Hepatocyte (in vitro differentiated cells): Measurements from ENCODE around the gene LRP1B. TPM values are rescaled to one million over a fixed set of nuclear protein-coding genes. Genes with fewer than 3 reads are reported as not detected.

Experiments
- DNase-seq: peaks from one replicate; pipeline ENCODE4 v3.0.0-alpha.2; 2016; ENCODE audit warnings: low spot score
- H2AFZ ChIP-seq: fragments of 200-600 bp; sonication (generic); 2 replicates; pipeline ENCODE4 v1.6.0; 2016; ENCODE audit warnings: antibody characterized with exemption, mild to moderate bottlenecking
- H3K27ac ChIP-seq: fragments of 200-600 bp; sonication (generic); 2 replicates; pipeline ENCODE4 v1.5.1; 2016; ENCODE audit warnings: mild to moderate bottlenecking
- H3K27me3 ChIP-seq: fragments of 200-600 bp; sonication (generic); 2 replicates; pipeline ENCODE4 v1.6.1; 2016
- H3K36me3 ChIP-seq: fragments of 200-600 bp; sonication (generic); replicated peaks from 2 replicates; pipeline ENCODE4 v1.5.1; 2016; ENCODE audit warnings: low read depth; ENCODE audit not compliant: insufficient read depth
- H3K4me1 ChIP-seq: fragments of 200-600 bp; sonication (generic); 2 replicates; pipeline ENCODE4 v1.5.1; 2016; ENCODE audit warnings: mild to moderate bottlenecking, moderate library complexity; ENCODE audit not compliant: insufficient read depth
- H3K4me2 ChIP-seq: fragments of 200-600 bp; sonication (generic); 2 replicates; pipeline ENCODE4 v1.6.0; 2016
- H3K4me3 ChIP-seq: fragments of 200-600 bp; sonication (generic); 2 replicates; pipeline ENCODE4 v1.5.1; 2016; ENCODE audit warnings: mild to moderate bottlenecking
- H3K79me2 ChIP-seq: fragments of 200-600 bp; sonication (generic); 2 replicates; pipeline ENCODE4 v1.6.0; 2017; ENCODE audit warnings: mild to moderate bottlenecking
- H3K9me2 ChIP-seq: fragments of 200-600 bp; sonication (generic); replicated peaks from 2 replicates; pipeline ENCODE4 v1.6.0; 2017; ENCODE audit warnings: mild to moderate bottlenecking; ENCODE audit not compliant: insufficient read depth
- H3K9me3 ChIP-seq: fragments of 200-600 bp; sonication (generic); 2 replicates; pipeline ENCODE4 v1.5.1; 2016; ENCODE audit warnings: low read depth, mild to moderate bottlenecking
- H4K20me1 ChIP-seq: fragments of 200-600 bp; sonication (generic); 2 replicates; pipeline ENCODE4 v1.6.0; 2016; ENCODE audit warnings: mild to moderate bottlenecking; ENCODE audit not compliant: insufficient read depth, poor library complexity, severe bottlenecking
- CTCF ChIP-seq: fragments of 200-600 bp; sonication (generic); IDR thresholded peaks from 2 replicates; pipeline ENCODE4 v1.5.1; 2016; ENCODE audit warnings: antibody characterized with exemption, mild to moderate bottlenecking; ENCODE audit not compliant: poor library complexity
- EZH2 ChIP-seq: fragments of 200-600 bp; sonication (generic); IDR thresholded peaks from 2 replicates; pipeline ENCODE4 v1.6.1; 2016; ENCODE audit warnings: antibody characterized with exemption, mild to moderate bottlenecking, borderline replicate concordance
- EZH2phosphoT487 ChIP-seq: fragments of 200-600 bp; sonication (generic); IDR thresholded peaks from one replicate; pipeline ENCODE4 v1.6.1; 2018; ENCODE audit warnings: antibody characterized with exemption, mild to moderate bottlenecking, low read depth, moderate library complexity; ENCODE audit not compliant: unreplicated experiment, severe bottlenecking
- WGBS: methylation state at CpG from one replicate; pipeline ENCODE4 v1.1.6; 2016; ENCODE audit warnings: low lambda C conversion rate; ENCODE audit errors: missing lambda C conversion rate; 5-methylcytosine and 5-hydroxymethylcytosine counted together
- polyA plus RNA-seq: library from polyadenylated mRNA; unstranded; fragments of >200 nt; fragmentation: Nextera tagmentation; extraction: Ambion mirVana; gene quantifications from 2 replicates; pipeline ENCODE4 v1.2.1, GENCODE V29; 2016
- total RNA-seq: library from RNA; depleted of rRNA; stranded (reverse); fragments of >200 nt; gene quantifications from 2 replicates; pipeline ENCODE4 v1.2.3, GENCODE V29; 2014

LRP1B gene
- total and polyA plus RNA-seq, 2 experiments from 2014 or later, result 0.65 to 2.0 TPM

- no peaks in the 10 kb centered on the region for H3K79me2 ChIP-seq
- no peak overlapping the region for H3K4me2 ChIP-seq
- no peaks in the 10 kb centered on the region for H3K27me3 ChIP-seq
- H3K27ac ChIP-seq, result no peak overlapping the region
- no peaks in the 10 kb centered on the region for H3K4me1 ChIP-seq
- no peak for DNase-seq
- H3K9me2 ChIP-seq, result no peaks in the 10 kb centered on the region
- H3K9me3 ChIP-seq, result no peaks in the 10 kb centered on the region
- H2AFZ ChIP-seq, result no peak overlapping the region
- H3K36me3 ChIP-seq, result no peaks in the 10 kb centered on the region
- H4K20me1 ChIP-seq, result no peaks in the 10 kb centered on the region
- H3K4me3 ChIP-seq, result no peak overlapping the region
- TF ChIP-seq CTCF (no peak), EZH2 (no peak), EZH2phosphoT487 (no peak)
Observed at GRCh38 chr2:140775411-140775810, 1355.4 kb downstream of the LRP1B start.

GRCh38 chr2:140770645-140771044 is 1360.2 kb downstream of the LRP1B start:
- Histone ChIP-seq H3K9me3 (no peaks in the 10 kb centered on the region), H2AFZ (no peak overlapping the region), H3K27me3 (no peaks in the 10 kb centered on the region), H3K36me3 (no peaks in the 10 kb centered on the region), H3K27ac (no peak overlapping the region), H3K4me3 (no peak overlapping the region), H3K79me2 (no peaks in the 10 kb centered on the region), H3K9me2 (no peaks in the 10 kb centered on the region), H3K4me1 (no peaks in the 10 kb centered on the region), H3K4me2 (no peak overlapping the region), H4K20me1 (no peaks in the 10 kb centered on the region)
- no peak for TF ChIP-seq CTCF
- TF ChIP-seq EZH2, result no peak
- no peak for TF ChIP-seq EZH2phosphoT487
- 67% methylated on average over 1 of the region's 1 CpG for WGBS
- DNase-seq, result no peak

GRCh38 chr2:140761807-140762206 is 1369.0 kb downstream of the LRP1B start:
- Histone ChIP-seq H3K27me3 (no peaks in the 10 kb centered on the region), H3K4me3 (no peak overlapping the region), H3K79me2 (no peaks in the 10 kb centered on the region), H3K9me3 (no peaks in the 10 kb centered on the region), H4K20me1 (no peaks in the 10 kb centered on the region), H3K27ac (no peak overlapping the region), H3K36me3 (no peaks in the 10 kb centered on the region), H2AFZ (no peak overlapping the region), H3K9me2 (no peaks in the 10 kb centered on the region), H3K4me2 (no peak overlapping the region), H3K4me1 (no peaks in the 10 kb centered on the region)
- TF ChIP-seq EZH2, result no peak
- 78% methylated on average over 2 of the region's 2 CpGs for WGBS
- DNase-seq, result no peak

GRCh38 chr2:140759426-140760156 is 1371.2 kb downstream of the LRP1B start:
- no peak overlapping the region for H3K27ac ChIP-seq
- no peak overlapping the region for H3K4me3 ChIP-seq
- no peaks in the 10 kb centered on the region for H3K27me3 ChIP-seq
- TF ChIP-seq CTCF, result no peak
- no peak for TF ChIP-seq EZH2phosphoT487
- H3K79me2 ChIP-seq, result no peaks in the 10 kb centered on the region
- no peak for DNase-seq
- WGBS, result 85% methylated on average over 3 of the region's 3 CpGs
- H3K9me3 ChIP-seq, result no peaks in the 10 kb centered on the region
- H4K20me1 ChIP-seq, result no peaks in the 10 kb centered on the region
- H3K4me1 ChIP-seq, result no peaks in the 10 kb centered on the region
- no peak overlapping the region for H3K4me2 ChIP-seq
- no peaks in the 10 kb centered on the region for H3K9me2 ChIP-seq
- no peaks in the 10 kb centered on the region for H3K36me3 ChIP-seq
- H2AFZ ChIP-seq, result no peak overlapping the region
